ENCODE results near the gene PIP4K2C.
"Not testable (repeated sequence)": the region's sequence is repeated elsewhere in the genome, so short reads cannot be mapped to it uniquely, and the experiment has no call there.

Gene PIP4K2C

GRCh38 chr12:57631566-57632072 lies 40.6 kb downstream of the PIP4K2C start:
- peaks cover 11% of the 10 kb centered on the region for H3K4me1 Mint-ChIP-seq (ENCODE audit: low read depth)
- H3K4me3 Mint-ChIP-seq, result peak overlapping the region; percentile 26
- H3K27ac Mint-ChIP-seq, result no peak overlapping the region
- no peaks in the 10 kb centered on the region for H3K36me3 Mint-ChIP-seq (ENCODE audit: low read depth)
- no peak for DNase-seq (ENCODE audit: low spot score)
- peaks cover 66% of the 10 kb centered on the region for H3K27me3 Mint-ChIP-seq (ENCODE audit: low read depth)
- H3K9me3 Mint-ChIP-seq, result no peaks in the 10 kb centered on the region

- Mint-ChIP-seq H3K27me3 (ENCODE audit: low read depth) (peaks cover 62% of the 10 kb centered on the region), H3K36me3 (ENCODE audit: low read depth) (no peaks in the 10 kb centered on the region), H3K27ac (no peak overlapping the region), H3K4me3 (peak overlapping the region; percentile 80), H3K9me3 (no peaks in the 10 kb centered on the region), H3K4me1 (ENCODE audit: low read depth) (peaks cover 11% of the 10 kb centered on the region)
- DNase-seq (ENCODE audit: low spot score), result no peak
Measured at GRCh38 chr12:57632073-57632957, 41.3 kb downstream of the PIP4K2C start.

GRCh38 chr12:57632958-57633840 lies 42.2 kb downstream of the PIP4K2C start, which contains the start of gene B4GALNT1:
Gene B4GALNT1, minus strand, starts transcription at chr12:57633201. Its CDS starts 1,069 bp downstream, at chr12:57632132.
- peaks cover 11% of the 10 kb centered on the region for H3K4me1 Mint-ChIP-seq (ENCODE audit: low read depth)
- DNase-seq (ENCODE audit: low spot score), result peak; percentile 63
- H3K4me3 Mint-ChIP-seq, result peak within 1 kb of the TSS; percentile 80
- H3K27me3 Mint-ChIP-seq (ENCODE audit: low read depth), result peaks cover 61% of the 10 kb centered on the region
- no peaks in the 10 kb centered on the region for H3K36me3 Mint-ChIP-seq (ENCODE audit: low read depth)
- H3K27ac Mint-ChIP-seq, result no peak within 1 kb of the TSS
- H3K9me3 Mint-ChIP-seq, result no peaks in the 10 kb centered on the region

- H3K36me3 Mint-ChIP-seq (ENCODE audit: low read depth); DNase-seq (ENCODE audit: low spot score); H3K9me3 Mint-ChIP-seq; H3K4me3 Mint-ChIP-seq; H3K27ac Mint-ChIP-seq; H3K4me1 Mint-ChIP-seq (ENCODE audit: low read depth): not testable (repeated sequence)
- H3K27me3 Mint-ChIP-seq (ENCODE audit: low read depth), result peaks cover 50% of the 10 kb centered on the region
Measured at GRCh38 chr12:57636731-57637130, 45.7 kb downstream of the PIP4K2C start.

- H3K27me3 Mint-ChIP-seq (ENCODE audit: low read depth), result peaks cover 47% of the 10 kb centered on the region
- H3K36me3 Mint-ChIP-seq (ENCODE audit: low read depth), result no peaks in the 10 kb centered on the region
- H3K27ac Mint-ChIP-seq, result no peak overlapping the region
- H3K4me1 Mint-ChIP-seq (ENCODE audit: low read depth), result peaks cover 7% of the 10 kb centered on the region
- H3K9me3 Mint-ChIP-seq, result no peaks in the 10 kb centered on the region
- no peak for DNase-seq (ENCODE audit: low spot score)
- no peak overlapping the region for H3K4me3 Mint-ChIP-seq
Measured at GRCh38 chr12:57637364-57637763, 46.4 kb downstream of the PIP4K2C start.

- no peak for DNase-seq (ENCODE audit: low spot score)
- H3K36me3 Mint-ChIP-seq (ENCODE audit: low read depth), result no peaks in the 10 kb centered on the region
- peaks cover 7% of the 10 kb centered on the region for H3K4me1 Mint-ChIP-seq (ENCODE audit: low read depth)
- no peaks in the 10 kb centered on the region for H3K9me3 Mint-ChIP-seq
- H3K27me3 Mint-ChIP-seq (ENCODE audit: low read depth), result peaks cover 47% of the 10 kb centered on the region
- H3K27ac Mint-ChIP-seq, result no peak overlapping the region
- H3K4me3 Mint-ChIP-seq, result no peak overlapping the region
Measured at GRCh38 chr12:57638096-57638495, 47.1 kb downstream of the PIP4K2C start.

- no peaks in the 10 kb centered on the region for H3K36me3 Mint-ChIP-seq (ENCODE audit: low read depth)
- H3K27me3 Mint-ChIP-seq (ENCODE audit: low read depth), result peaks cover 33% of the 10 kb centered on the region
Measured at GRCh38 chr12:57640175-57641042, 49.4 kb downstream of the PIP4K2C start.

GRCh38 chr12:57641699-57642442 lies 50.9 kb downstream of the PIP4K2C start:
- H3K4me3 Mint-ChIP-seq, result no peak overlapping the region
- H3K27ac Mint-ChIP-seq, result no peak overlapping the region
- peaks cover 9% of the 10 kb centered on the region for H3K9me3 Mint-ChIP-seq
- peaks cover 30% of the 10 kb centered on the region for H3K27me3 Mint-ChIP-seq (ENCODE audit: low read depth)
- DNase-seq (ENCODE audit: low spot score), result no peak
- H3K4me1 Mint-ChIP-seq (ENCODE audit: low read depth), result peaks cover 1% of the 10 kb centered on the region
- peaks cover 1% of the 10 kb centered on the region for H3K36me3 Mint-ChIP-seq (ENCODE audit: low read depth)

More at GRCh38 chr12:57640175-57641042, 49.4 kb downstream of the PIP4K2C start:
- peaks cover 1% of the 10 kb centered on the region for H3K4me1 Mint-ChIP-seq (ENCODE audit: low read depth)
- peaks cover 4% of the 10 kb centered on the region for H3K9me3 Mint-ChIP-seq
- no peak for DNase-seq (ENCODE audit: low spot score)
- no peak overlapping the region for H3K4me3 Mint-ChIP-seq
- H3K27ac Mint-ChIP-seq, result no peak overlapping the region

- H3K27ac Mint-ChIP-seq; H3K4me3 Mint-ChIP-seq; DNase-seq (ENCODE audit: low spot score); H3K4me1 Mint-ChIP-seq (ENCODE audit: low read depth); H3K27me3 Mint-ChIP-seq (ENCODE audit: low read depth); H3K36me3 Mint-ChIP-seq (ENCODE audit: low read depth); H3K9me3 Mint-ChIP-seq: not testable (repeated sequence)
Measured at GRCh38 chr12:57645990-57646658, 55.1 kb downstream of the PIP4K2C start.

- H3K36me3 Mint-ChIP-seq (ENCODE audit: low read depth); DNase-seq (ENCODE audit: low spot score); H3K4me3 Mint-ChIP-seq; H3K9me3 Mint-ChIP-seq; H3K4me1 Mint-ChIP-seq (ENCODE audit: low read depth); H3K27ac Mint-ChIP-seq; H3K27me3 Mint-ChIP-seq (ENCODE audit: low read depth): not testable (repeated sequence)
Measured at GRCh38 chr12:57646659-57647049, 55.7 kb downstream of the PIP4K2C start.

All from T-helper 2 cell treated with Interferon-gamma antibody and Interleukin-4, amounts not matched to agents 5 μg/mL and 100 μg/mL, for 36 hours (primary cell).